Measurements from ENCODE around the gene RAPGEFL1.
A peak's percentile ranks its signal among the peaks of the same experiment; 100 is the strongest.

The RAPGEFL1 gene

GRCh38 chr17:40145476-40145875 is 31.8 kb upstream of the RAPGEFL1 start:
- Histone ChIP-seq H3K9me3 (ENCODE audit: low read depth, low read length) (no peaks in the 10 kb centered on the region), H3K36me3 (ENCODE audit: insufficient read depth, low read length) (peaks cover 77% of the 10 kb centered on the region), H3K4me3 (no peak overlapping the region), H3K27ac (peak overlapping the region; percentile 50; the same call in 1 of the 2 replicates), H3K9ac (ENCODE audit: insufficient read length) (no peak overlapping the region)
- TF ChIP-seq POLR2AphosphoS5 (IDR thresholded peaks at IDR 0.05; ENCODE audit: borderline replicate concordance, low read depth, low read length) (no peak), EZH2 (IDR thresholded peaks at IDR 0.05) (no peak), FOXP2 (optimal IDR thresholded peaks at IDR 0.05; ENCODE audit: control extremely low read depth, extremely low read length, insufficient read depth) (no peak)
- DNase-seq (ENCODE audit: low read depth, low spot score): no peak

- no peaks in the 10 kb centered on the region for H3K9me3 ChIP-seq (ENCODE audit: low read depth, low read length)
- DNase-seq (ENCODE audit: low read depth, low spot score): no peak
- H3K36me3 ChIP-seq (ENCODE audit: insufficient read depth, low read length): peaks cover 79% of the 10 kb centered on the region
- TF ChIP-seq EZH2 (IDR thresholded peaks at IDR 0.05) (no peak), POLR2AphosphoS5 (IDR thresholded peaks at IDR 0.05; ENCODE audit: borderline replicate concordance, low read depth, low read length) (no peak), FOXP2 (optimal IDR thresholded peaks at IDR 0.05; ENCODE audit: control extremely low read depth, extremely low read length, insufficient read depth) (no peak)
- no peak overlapping the region for H3K4me3 ChIP-seq
- H3K9ac ChIP-seq (ENCODE audit: insufficient read length): no peak overlapping the region
- no peak overlapping the region for H3K27ac ChIP-seq
Observed at GRCh38 chr17:40148527-40148926, 28.7 kb upstream of the RAPGEFL1 start.

- H3K9ac ChIP-seq (ENCODE audit: insufficient read length): no peak overlapping the region
- H3K4me3 ChIP-seq: no peak overlapping the region
- H3K36me3 ChIP-seq (ENCODE audit: insufficient read depth, low read length): peaks cover 93% of the 10 kb centered on the region
- H3K9me3 ChIP-seq (ENCODE audit: low read depth, low read length): no peaks in the 10 kb centered on the region
- no peak for TF ChIP-seq FOXP2 (optimal IDR thresholded peaks at IDR 0.05; ENCODE audit: control extremely low read depth, extremely low read length, insufficient read depth)
- TF ChIP-seq EZH2 (IDR thresholded peaks at IDR 0.05): no peak
- TF ChIP-seq POLR2AphosphoS5 (IDR thresholded peaks at IDR 0.05; ENCODE audit: borderline replicate concordance, low read depth, low read length): no peak
- no peak for DNase-seq (ENCODE audit: low read depth, low spot score)
- no peak overlapping the region for H3K27ac ChIP-seq
Observed at GRCh38 chr17:40150276-40150675, 27.0 kb upstream of the RAPGEFL1 start.

- no peaks in the 10 kb centered on the region for H3K9me3 ChIP-seq (ENCODE audit: low read depth, low read length)
- H3K4me3 ChIP-seq: no peak overlapping the region
- H3K27ac ChIP-seq: no peak overlapping the region
- no peak overlapping the region for H3K9ac ChIP-seq (ENCODE audit: insufficient read length)
- peaks cover 93% of the 10 kb centered on the region for H3K36me3 ChIP-seq (ENCODE audit: insufficient read depth, low read length)
- no peak for DNase-seq (ENCODE audit: low read depth, low spot score)
- no peak for TF ChIP-seq POLR2AphosphoS5 (IDR thresholded peaks at IDR 0.05; ENCODE audit: borderline replicate concordance, low read depth, low read length)
- no peak for TF ChIP-seq FOXP2 (optimal IDR thresholded peaks at IDR 0.05; ENCODE audit: control extremely low read depth, extremely low read length, insufficient read depth)
- TF ChIP-seq EZH2 (IDR thresholded peaks at IDR 0.05): no peak
Observed at GRCh38 chr17:40151414-40151963, 25.8 kb upstream of the RAPGEFL1 start.

- DNase-seq (ENCODE audit: low read depth, low spot score): no peak
- no peaks in the 10 kb centered on the region for H3K9me3 ChIP-seq (ENCODE audit: low read depth, low read length)
- no peak overlapping the region for H3K27ac ChIP-seq
- peaks cover 82% of the 10 kb centered on the region for H3K36me3 ChIP-seq (ENCODE audit: insufficient read depth, low read length)
- no peak overlapping the region for H3K4me3 ChIP-seq
- no peak overlapping the region for H3K9ac ChIP-seq (ENCODE audit: insufficient read length)
- no peak for TF ChIP-seq POLR2AphosphoS5 (IDR thresholded peaks at IDR 0.05; ENCODE audit: borderline replicate concordance, low read depth, low read length)
- TF ChIP-seq FOXP2 (optimal IDR thresholded peaks at IDR 0.05; ENCODE audit: control extremely low read depth, extremely low read length, insufficient read depth): no peak
- TF ChIP-seq EZH2 (IDR thresholded peaks at IDR 0.05): no peak
Observed at GRCh38 chr17:40153603-40154236, 23.6 kb upstream of the RAPGEFL1 start.

GRCh38 chr17:40157973-40158372 is 19.3 kb upstream of the RAPGEFL1 start:
- no peaks in the 10 kb centered on the region for H3K9me3 ChIP-seq (ENCODE audit: low read depth, low read length)
- no peak for TF ChIP-seq FOXP2 (optimal IDR thresholded peaks at IDR 0.05; ENCODE audit: control extremely low read depth, extremely low read length, insufficient read depth)
- no peak for TF ChIP-seq EZH2 (IDR thresholded peaks at IDR 0.05)
- TF ChIP-seq POLR2AphosphoS5 (IDR thresholded peaks at IDR 0.05; ENCODE audit: borderline replicate concordance, low read depth, low read length): no peak
- 0 out of 2 replicates have a peak overlapping the region, but pooled peaks have one; percentile 22 for H3K27ac ChIP-seq

GRCh38 chr17:40158438-40159013 is 18.7 kb upstream of the RAPGEFL1 start:
- peaks cover 74% of the 10 kb centered on the region for H3K36me3 ChIP-seq (ENCODE audit: insufficient read depth, low read length)
- H3K27ac ChIP-seq: peak overlapping the region; percentile 29; the same call in 1 of the 2 replicates
- no peak for DNase-seq (ENCODE audit: low read depth, low spot score)
- no peak overlapping the region for H3K4me3 ChIP-seq
- no peaks in the 10 kb centered on the region for H3K9me3 ChIP-seq (ENCODE audit: low read depth, low read length)
- no peak for TF ChIP-seq EZH2 (IDR thresholded peaks at IDR 0.05)
- no peak for TF ChIP-seq POLR2AphosphoS5 (IDR thresholded peaks at IDR 0.05; ENCODE audit: borderline replicate concordance, low read depth, low read length)
- no peak for TF ChIP-seq FOXP2 (optimal IDR thresholded peaks at IDR 0.05; ENCODE audit: control extremely low read depth, extremely low read length, insufficient read depth)
- no peak overlapping the region for H3K9ac ChIP-seq (ENCODE audit: insufficient read length)

More at GRCh38 chr17:40157973-40158372, 19.3 kb upstream of the RAPGEFL1 start:
- no peak overlapping the region for H3K4me3 ChIP-seq
- H3K9ac ChIP-seq (ENCODE audit: insufficient read length): no peak overlapping the region
- no peak for DNase-seq (ENCODE audit: low read depth, low spot score)
- H3K36me3 ChIP-seq (ENCODE audit: insufficient read depth, low read length): peaks cover 74% of the 10 kb centered on the region

GRCh38 chr17:40159456-40159855 is 17.8 kb upstream of the RAPGEFL1 start:
- Histone ChIP-seq H3K9me3 (ENCODE audit: low read depth, low read length) (no peaks in the 10 kb centered on the region), H3K4me3 (no peak overlapping the region), H3K9ac (ENCODE audit: insufficient read length) (no peak overlapping the region), H3K36me3 (ENCODE audit: insufficient read depth, low read length) (peaks cover 71% of the 10 kb centered on the region), H3K27ac (no peak overlapping the region)
- DNase-seq (ENCODE audit: low read depth, low spot score): no peak
- TF ChIP-seq POLR2AphosphoS5 (IDR thresholded peaks at IDR 0.05; ENCODE audit: borderline replicate concordance, low read depth, low read length) (no peak), EZH2 (IDR thresholded peaks at IDR 0.05) (no peak), FOXP2 (optimal IDR thresholded peaks at IDR 0.05; ENCODE audit: control extremely low read depth, extremely low read length, insufficient read depth) (no peak)

Data from SK-N-MC (cell line).